ENCODE results near the gene SCT.

Gene SCT

GRCh38 chr11:592918-593317 lies 34.1 kb downstream of the SCT start:
- no peak overlapping the region for H3K4me3 ChIP-seq (ENCODE audit: control insufficient read depth, low read depth, low read length)
- DNase-seq (ENCODE audit: low read depth), result no peak
- TF ChIP-seq, protein P1, sequence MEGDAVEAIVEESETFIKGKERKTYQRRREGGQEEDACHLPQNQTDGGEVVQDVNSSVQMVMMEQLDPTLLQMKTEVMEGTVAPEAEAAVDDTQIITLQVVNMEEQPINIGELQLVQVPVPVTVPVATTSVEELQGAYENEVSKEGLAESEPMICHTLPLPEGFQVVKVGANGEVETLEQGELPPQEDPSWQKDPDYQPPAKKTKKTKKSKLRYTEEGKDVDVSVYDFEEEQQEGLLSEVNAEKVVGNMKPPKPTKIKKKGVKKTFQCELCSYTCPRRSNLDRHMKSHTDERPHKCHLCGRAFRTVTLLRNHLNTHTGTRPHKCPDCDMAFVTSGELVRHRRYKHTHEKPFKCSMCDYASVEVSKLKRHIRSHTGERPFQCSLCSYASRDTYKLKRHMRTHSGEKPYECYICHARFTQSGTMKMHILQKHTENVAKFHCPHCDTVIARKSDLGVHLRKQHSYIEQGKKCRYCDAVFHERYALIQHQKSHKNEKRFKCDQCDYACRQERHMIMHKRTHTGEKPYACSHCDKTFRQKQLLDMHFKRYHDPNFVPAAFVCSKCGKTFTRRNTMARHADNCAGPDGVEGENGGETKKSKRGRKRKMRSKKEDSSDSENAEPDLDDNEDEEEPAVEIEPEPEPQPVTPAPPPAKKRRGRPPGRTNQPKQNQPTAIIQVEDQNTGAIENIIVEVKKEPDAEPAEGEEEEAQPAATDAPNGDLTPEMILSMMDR (IDR thresholded peaks at IDR 0.05; ENCODE audit: control insufficient read depth, insufficient read depth, low read depth, low read length, missing control alignments), result no peak

GRCh38 chr11:592501-592900 lies 34.5 kb downstream of the SCT start:
- DNase-seq (ENCODE audit: low read depth), result no peak
- no peak overlapping the region for H3K4me3 ChIP-seq (ENCODE audit: control insufficient read depth, low read depth, low read length)
- TF ChIP-seq, protein P1 (IDR thresholded peaks at IDR 0.05; ENCODE audit: control insufficient read depth, insufficient read depth, low read depth, low read length, missing control alignments), result no peak

GRCh38 chr11:590997-591396 lies 36.0 kb downstream of the SCT start:
- no peak for DNase-seq (ENCODE audit: low read depth)
- TF ChIP-seq, protein P1 (IDR thresholded peaks at IDR 0.05; ENCODE audit: control insufficient read depth, insufficient read depth, low read depth, low read length, missing control alignments), result no peak
- H3K4me3 ChIP-seq (ENCODE audit: control insufficient read depth, low read depth, low read length), result no peak overlapping the region

DNA sequence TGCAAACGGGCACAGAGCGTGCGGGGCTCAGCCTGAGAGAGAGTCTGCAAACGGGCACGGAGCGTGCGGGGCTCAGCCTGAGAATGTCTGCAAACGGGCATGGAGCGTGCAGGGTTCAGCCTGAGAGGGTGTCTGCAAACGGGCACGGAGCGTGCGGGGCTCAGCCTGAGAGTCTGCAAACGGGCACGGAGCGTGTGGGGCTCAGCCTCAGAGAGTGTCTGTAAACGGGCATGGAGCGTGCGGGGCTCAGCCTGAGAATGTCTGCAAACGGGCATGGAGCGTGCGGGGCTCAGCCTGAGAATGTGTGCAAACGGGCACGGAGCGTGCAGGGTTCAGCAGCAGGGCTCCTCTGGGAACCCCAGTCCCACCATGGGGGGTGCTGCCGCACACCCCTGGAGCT lies 37.2 kb downstream of the SCT start:
- TF ChIP-seq, protein P1 (IDR thresholded peaks at IDR 0.05; ENCODE audit: control insufficient read depth, insufficient read depth, low read depth, low read length, missing control alignments), result no peak
- DNase-seq (ENCODE audit: low read depth), result no peak

DNA sequence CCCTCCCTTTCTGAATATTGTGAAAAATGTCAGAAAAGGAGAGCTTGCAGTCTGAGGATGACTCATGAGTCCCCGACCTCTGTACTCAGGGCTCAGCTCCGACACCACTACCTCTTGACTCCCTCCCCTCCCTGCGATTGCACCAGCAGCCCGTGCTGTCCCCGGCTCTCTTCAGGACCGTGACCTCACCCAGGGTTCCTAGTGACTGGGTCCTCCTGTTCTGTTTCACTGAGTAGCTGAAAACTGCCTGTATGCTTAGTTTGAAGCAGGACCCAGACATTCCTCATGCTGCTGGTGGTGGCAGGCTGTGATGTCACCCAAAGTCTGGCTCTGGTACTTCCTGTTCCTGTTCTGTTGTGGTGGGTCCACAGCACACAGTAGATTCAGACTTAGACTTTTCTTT lies 39.0 kb downstream of the SCT start:
- H3K4me3 ChIP-seq (ENCODE audit: control insufficient read depth, low read depth, low read length), result no peak overlapping the region
- TF ChIP-seq, protein P1 (IDR thresholded peaks at IDR 0.05; ENCODE audit: control insufficient read depth, insufficient read depth, low read depth, low read length, missing control alignments), result no peak
- DNase-seq (ENCODE audit: low read depth), result no peak

More for the DNA sequence above, 37.2 kb downstream of the SCT start:
- no peak overlapping the region for H3K4me3 ChIP-seq (ENCODE audit: control insufficient read depth, low read depth, low read length)

- TF ChIP-seq, protein P1 (IDR thresholded peaks at IDR 0.05; ENCODE audit: control insufficient read depth, insufficient read depth, low read depth, low read length, missing control alignments), result no peak
- DNase-seq (ENCODE audit: low read depth), result no peak
- H3K4me3 ChIP-seq (ENCODE audit: control insufficient read depth, low read depth, low read length), result no peak overlapping the region
These were observed 39.4 kb downstream of the SCT start for GRCh38 chr11:587546-587945.
